GM12801 (cell line): ENCODE data around the gene RAB34.

Source experiments
- CTCF ChIP-seq: IDR thresholded peaks from one replicate; pipeline ENCODE4 v1.5.1; 2011; ENCODE audit warnings: control low read depth; ENCODE audit not compliant: insufficient read length; ENCODE audit errors: extremely low read depth

The RAB34 gene

GRCh38 chr17:28758411-28759121 lies 40.9 kb upstream of the RAB34 start:
- no peak for TF ChIP-seq CTCF

- no peak for TF ChIP-seq CTCF
Observed at GRCh38 chr17:28756049-28756804, 38.6 kb upstream of the RAB34 start.

GRCh38 chr17:28755486-28755885 lies 37.8 kb upstream of the RAB34 start:
- no peak for TF ChIP-seq CTCF

GRCh38 chr17:28751600-28752366 lies 34.1 kb upstream of the RAB34 start:
- TF ChIP-seq CTCF: no peak

- peak; percentile 99 for TF ChIP-seq CTCF
Observed at GRCh38 chr17:28750178-28751047, 32.7 kb upstream of the RAB34 start.

- no peak for TF ChIP-seq CTCF
Observed at GRCh38 chr17:28749516-28750177, 32.0 kb upstream of the RAB34 start.
